ENCODE results near the gene GRM2.

GRM2 gene

GRCh38 chr3:51706788-51707731, at the start of gene GRM2:
GRM2 (plus strand) TSS chr3:51707068; CDS start chr3:51708984, 1,916 bp downstream.
- peak; percentile 35 for DNase-seq (ENCODE audit: low spot score)

- DNase-seq (ENCODE audit: low spot score), result no peak
Observed at GRCh38 chr3:51657234-51657633, 49.6 kb upstream of the GRM2 start.

DNA sequence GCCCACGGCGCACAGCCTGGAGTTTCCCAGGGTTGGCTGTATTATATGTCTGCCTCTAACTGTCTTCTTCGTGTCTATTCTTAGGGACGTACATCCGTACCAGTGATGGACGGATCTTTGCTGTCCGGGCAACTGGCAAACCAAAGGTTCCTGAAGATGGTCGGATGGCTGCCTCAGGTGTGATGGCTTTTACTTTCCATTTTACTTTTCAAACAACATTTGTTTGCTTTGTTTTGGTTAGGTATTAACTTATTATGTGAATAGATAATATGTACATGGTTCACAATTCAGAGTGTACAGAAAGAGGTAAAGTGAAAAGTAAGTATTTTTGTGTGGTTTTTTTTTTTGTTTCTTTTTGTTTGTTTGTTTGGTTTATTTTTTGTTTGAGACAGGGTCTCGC, 46.9 kb upstream of the GRM2 start:
- no peak for DNase-seq (ENCODE audit: low spot score)

DNA sequence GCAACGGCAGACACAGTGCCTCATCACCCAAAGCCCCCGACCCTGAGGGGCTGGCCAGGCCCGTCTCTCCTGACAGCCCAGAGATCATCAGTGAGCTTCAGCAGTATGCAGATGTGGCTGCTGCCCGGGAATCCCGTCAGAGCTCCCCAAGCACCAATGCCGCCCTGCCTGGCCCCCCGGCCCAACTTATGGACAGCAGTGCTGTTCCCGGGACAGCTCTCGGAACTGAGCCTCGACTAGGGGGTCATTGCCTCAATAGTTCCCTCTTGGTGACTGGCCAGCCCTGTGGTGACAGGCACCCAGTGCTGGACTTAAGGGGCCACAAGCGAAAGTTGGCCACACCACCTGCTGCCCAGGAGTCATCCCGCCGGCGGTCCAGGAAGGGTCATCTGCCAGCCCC, 44.4 kb upstream of the GRM2 start:
- no peak for DNase-seq (ENCODE audit: low spot score)

GRCh38 chr3:51668756-51669155, 38.1 kb upstream of the GRM2 start:
- no peak for DNase-seq (ENCODE audit: low spot score)

DNA sequence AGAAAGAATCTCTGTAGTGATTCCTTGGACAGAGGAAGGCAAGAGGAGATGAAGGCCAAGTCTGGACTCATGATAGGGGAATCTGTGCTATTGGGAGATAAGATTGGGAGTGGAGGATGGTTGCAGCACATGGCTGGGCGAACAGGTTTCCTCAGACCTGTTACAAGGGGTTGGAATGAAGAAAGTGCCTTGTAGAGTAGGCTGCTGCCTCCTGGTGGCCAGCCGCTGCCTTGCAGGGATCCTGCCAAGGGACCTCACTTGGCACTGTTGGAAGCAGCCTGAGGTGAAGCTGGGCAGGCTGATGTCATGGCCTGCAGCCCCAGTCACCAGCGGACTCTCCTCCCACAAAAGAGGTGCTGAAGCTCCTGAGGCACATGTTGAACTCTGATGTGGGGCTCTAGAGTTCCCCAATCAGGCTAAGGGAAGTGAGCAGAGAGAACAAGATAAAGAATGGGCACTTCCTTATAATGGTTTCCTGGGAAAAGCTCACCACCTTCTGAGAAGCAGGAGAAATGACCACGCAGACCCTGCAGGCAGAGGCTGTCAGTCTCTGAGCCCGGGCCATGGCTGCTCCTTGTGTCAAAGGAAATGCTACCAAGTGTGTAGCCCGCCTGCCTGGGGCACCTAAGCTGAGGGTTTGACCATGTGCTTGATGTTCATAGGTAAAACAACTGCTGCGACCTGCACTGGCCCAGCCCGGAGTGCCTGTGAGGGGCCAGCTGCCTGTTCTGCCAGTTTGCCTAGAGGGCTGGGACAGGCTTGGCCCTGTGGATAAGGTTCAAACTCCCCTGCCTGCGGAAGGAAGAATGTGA, 37.4 kb upstream of the GRM2 start:
- peak; percentile 58 for DNase-seq (ENCODE audit: low spot score)

DNA sequence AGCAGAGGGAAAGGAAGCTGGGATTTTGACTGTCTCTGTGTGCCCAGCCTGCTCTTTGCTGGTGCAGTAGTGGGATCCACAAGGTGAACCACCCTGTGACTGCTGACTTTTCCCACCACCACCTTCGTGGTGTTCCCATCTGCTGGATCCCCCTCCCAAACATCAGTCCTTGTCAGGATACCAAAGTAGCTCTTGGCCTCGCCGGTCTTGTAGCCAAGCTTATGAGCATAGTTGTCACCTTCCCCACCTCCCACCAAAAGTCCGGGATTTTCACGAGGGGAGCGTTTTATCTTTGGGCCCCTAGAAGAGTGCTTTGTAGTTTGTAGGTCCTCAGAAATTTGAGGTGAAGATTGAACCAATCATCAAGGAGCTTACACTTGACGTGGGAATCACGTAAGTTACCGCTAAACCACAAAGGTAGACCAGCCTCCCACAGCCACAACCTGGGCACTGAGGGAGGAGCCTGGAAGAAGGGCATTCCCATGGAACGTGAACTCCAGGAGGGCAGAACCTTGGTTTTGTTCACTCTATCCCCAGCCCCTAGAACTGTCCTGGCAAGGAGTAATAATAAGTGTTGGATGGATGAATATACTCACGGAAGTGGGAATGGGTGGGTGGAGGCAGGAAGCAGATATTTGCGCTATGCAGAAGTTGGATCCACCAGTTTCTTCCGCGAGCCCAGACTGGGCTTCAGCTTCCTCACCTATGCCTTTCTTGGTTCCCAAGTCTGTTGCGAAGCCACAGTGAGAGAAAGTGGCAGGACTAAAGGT, 36.6 kb upstream of the GRM2 start:
- DNase-seq (ENCODE audit: low spot score), result no peak

DNA sequence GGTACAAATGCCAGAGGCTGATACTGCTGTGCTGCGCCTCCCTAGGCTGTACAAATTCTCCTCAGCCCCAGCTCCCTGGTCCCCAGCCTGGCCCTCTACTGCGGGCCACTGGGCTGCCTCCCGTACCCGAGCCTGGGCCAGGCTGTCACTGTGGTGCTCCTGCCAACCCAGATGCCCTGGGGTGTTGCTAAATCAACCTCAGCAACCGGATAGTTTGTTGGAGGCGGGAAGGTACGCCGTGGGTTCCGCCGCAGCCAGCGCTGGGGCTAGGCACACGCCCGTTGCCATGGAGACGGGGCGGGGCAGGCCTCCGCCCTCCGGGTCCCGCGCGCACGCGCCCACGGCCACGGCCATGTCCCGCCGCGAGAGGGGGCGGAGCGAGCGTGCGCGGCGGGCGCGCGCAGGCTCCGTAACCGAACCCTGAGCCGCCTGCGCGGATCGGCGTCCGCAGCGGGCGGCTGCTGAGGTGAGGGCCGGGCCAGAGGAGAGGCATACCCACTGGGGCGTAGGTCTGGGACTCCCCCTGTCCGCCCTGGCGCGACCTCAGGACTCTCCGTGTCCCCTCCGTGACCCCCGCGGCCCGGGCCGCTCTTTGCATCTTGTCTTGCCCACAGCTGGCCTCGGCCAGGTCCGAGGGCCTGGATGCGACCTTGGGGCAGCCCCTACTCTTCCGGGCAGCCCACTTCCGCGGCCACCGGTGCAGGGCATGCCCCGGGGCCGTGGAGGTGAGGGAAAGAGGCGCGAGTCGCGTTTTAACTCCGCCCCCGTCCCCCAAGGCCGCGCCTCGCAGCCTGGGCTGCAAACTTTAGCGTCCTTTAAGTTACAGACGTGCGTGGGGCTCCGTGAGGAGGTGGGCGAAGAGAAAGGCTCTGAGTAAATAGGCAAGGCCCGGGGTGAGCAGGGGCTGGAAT, 35.8 kb upstream of the GRM2 start, which contains the start of gene TEX264:
Gene TEX264 (plus strand): TSS at position 430 of the 911 bp plus-strand sequence. CDS start 3,053 bp downstream, outside the sequence.
- DNase-seq (ENCODE audit: low spot score), result peak; percentile 85

- DNase-seq (ENCODE audit: low spot score), result peak; percentile 32
Observed at GRCh38 chr3:51671734-51672475, 35.0 kb upstream of the GRM2 start.

GRCh38 chr3:51673181-51673801, 33.6 kb upstream of the GRM2 start:
- no peak for DNase-seq (ENCODE audit: low spot score)

- no peak for DNase-seq (ENCODE audit: low spot score)
Observed at GRCh38 chr3:51673802-51674654, 32.8 kb upstream of the GRM2 start.

GRCh38 chr3:51675201-51675611, 31.7 kb upstream of the GRM2 start:
- no peak for DNase-seq (ENCODE audit: low spot score)

GRCh38 chr3:51676102-51676640, 30.7 kb upstream of the GRM2 start:
- no peak for DNase-seq (ENCODE audit: low spot score)

DNA sequence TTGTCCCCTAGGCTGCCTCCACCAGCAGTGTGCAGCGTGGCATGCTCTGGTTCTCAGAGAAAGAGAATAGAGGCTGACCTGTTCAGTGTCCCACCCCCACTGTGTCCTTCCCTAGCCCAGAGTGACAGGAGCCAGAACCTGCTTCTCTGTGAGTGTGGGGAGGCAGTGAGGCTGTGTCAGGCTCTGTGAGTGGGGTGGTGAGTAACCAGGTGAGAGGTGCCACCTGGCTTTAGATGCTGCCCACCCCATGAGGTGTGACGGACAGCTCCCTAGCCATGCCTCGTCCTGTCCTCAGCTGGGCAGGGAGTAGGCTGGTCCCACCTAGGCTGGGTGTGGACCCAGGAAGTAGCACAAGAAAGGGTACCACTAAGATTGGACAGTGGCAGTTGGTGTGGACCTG, 29.5 kb upstream of the GRM2 start:
- DNase-seq (ENCODE audit: low spot score), result no peak

GRCh38 chr3:51678186-51678585, 28.7 kb upstream of the GRM2 start:
- no peak for DNase-seq (ENCODE audit: low spot score)

GRCh38 chr3:51678641-51679040, 28.2 kb upstream of the GRM2 start:
- no peak for DNase-seq (ENCODE audit: low spot score)

GRCh38 chr3:51679318-51679717, 27.6 kb upstream of the GRM2 start:
- DNase-seq (ENCODE audit: low spot score), result no peak

DNA sequence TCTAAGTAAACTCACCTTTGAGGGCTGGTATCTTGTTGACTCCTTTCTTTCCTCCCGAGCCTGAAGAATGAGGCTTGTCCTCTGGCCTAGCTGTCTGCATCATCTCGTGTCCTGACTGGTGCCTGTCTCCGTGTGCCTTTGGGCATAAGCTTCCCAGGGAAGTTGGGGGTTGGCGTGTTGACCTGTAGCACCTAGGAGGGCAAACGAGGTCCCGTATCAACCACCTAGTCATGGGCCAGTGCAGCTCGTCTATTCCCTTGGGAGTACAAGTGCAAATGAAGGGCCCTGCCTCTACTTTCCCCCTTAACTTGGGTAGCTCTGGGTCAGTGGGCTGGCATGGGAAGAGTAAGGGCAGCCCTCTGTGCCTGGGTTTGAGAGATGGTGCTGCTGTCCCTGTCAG, 27.1 kb upstream of the GRM2 start:
- DNase-seq (ENCODE audit: low spot score), result no peak

- DNase-seq (ENCODE audit: low spot score), result no peak
Observed at GRCh38 chr3:51680196-51680595, 26.7 kb upstream of the GRM2 start.

Measured in globus pallidus (tissue), 1 donor.